ENCODE results near the gene TNFRSF13B.
"Not testable (repeated sequence)": the region's sequence is repeated elsewhere in the genome, so short reads cannot be mapped to it uniquely, and the experiment has no call there.

Gene TNFRSF13B

GRCh38 chr17:17004997-17005614, 33.2 kb upstream of the TNFRSF13B start:
- DNase-seq, result not testable (repeated sequence)

GRCh38 chr17:17004251-17004996, 32.5 kb upstream of the TNFRSF13B start:
- DNase-seq, result no peak

- DNase-seq, result not testable (repeated sequence)
Measured at GRCh38 chr17:17002731-17003715, 31.1 kb upstream of the TNFRSF13B start.

GRCh38 chr17:17001874-17002520, 30.1 kb upstream of the TNFRSF13B start:
- DNase-seq, result peak; percentile 62

GRCh38 chr17:17001076-17001777, 29.3 kb upstream of the TNFRSF13B start:
- no peak for DNase-seq

- no peak for DNase-seq
Measured at GRCh38 chr17:16999931-17000625, 28.2 kb upstream of the TNFRSF13B start.

- no peak for DNase-seq
Measured at GRCh38 chr17:16997514-16998429, 25.9 kb upstream of the TNFRSF13B start.

- DNase-seq, result not testable (repeated sequence)
Measured at GRCh38 chr17:16996726-16997125, 24.8 kb upstream of the TNFRSF13B start.

GRCh38 chr17:16995930-16996329, 24.0 kb upstream of the TNFRSF13B start:
- DNase-seq, result no peak

- no peak for DNase-seq
Measured at GRCh38 chr17:16994631-16995030, 22.7 kb upstream of the TNFRSF13B start.

- peak; percentile 55 for DNase-seq
Measured at GRCh38 chr17:16991349-16992009, 19.6 kb upstream of the TNFRSF13B start.

- no peak for DNase-seq
Measured at GRCh38 chr17:16989953-16990860, 18.3 kb upstream of the TNFRSF13B start.

- no peak for DNase-seq
Measured at GRCh38 chr17:16989230-16989952, 17.5 kb upstream of the TNFRSF13B start.

- no peak for DNase-seq
Measured at GRCh38 chr17:16988749-16989229, 16.9 kb upstream of the TNFRSF13B start.

- DNase-seq, result no peak
Measured at GRCh38 chr17:16987830-16988601, 16.1 kb upstream of the TNFRSF13B start.

GRCh38 chr17:16987066-16987829, 15.3 kb upstream of the TNFRSF13B start:
- no peak for DNase-seq
